Tibial nerve (tissue), 3 donors: ENCODE results near the gene SHISA8.

ENCODE experiments used
- CTCF ChIP-seq, 5 experiments: fragments of 200-600 bp in 3 of 5; fragments of 450-650 bp in 2 of 5; sonication (generic) in 3 of 5; IDR thresholded peaks; one replicate each; pipeline ENCODE4 v1.5.1; 2016 to 2019; ENCODE audit warnings: antibody characterized with exemption in 5 of 5, mild to moderate bottlenecking in 3 of 5, moderate library complexity in 2 of 5
- POLR2A ChIP-seq, 2 donors: fragments of 450-650 bp; IDR thresholded peaks; one replicate each; pipeline ENCODE4 v1.6.1; 2017; ENCODE audit warnings: antibody characterized with exemption in 2 of 2, mild to moderate bottlenecking in 2 of 2, moderate library complexity in 2 of 2

GRCh38 chr22:41888627-41889200, 26.2 kb downstream of the SHISA8 start:
- no peak for TF ChIP-seq CTCF (IDR thresholded peaks at IDR 0.05)
- TF ChIP-seq POLR2A (IDR thresholded peaks at IDR 0.05): no peak
